HAP-1 (cell line): ENCODE results near the gene ALOX15B.
A peak's percentile ranks its signal among the peaks of the same experiment; 100 is the strongest.
"Not testable (repeated sequence)": the region's sequence is repeated elsewhere in the genome, so short reads cannot be mapped to it uniquely, and the experiment has no call there.

Experiments
- DNase-seq, 2 experiments: peaks; one replicate each; pipeline ENCODE4 v3.0.0-alpha.2; 2016 to 2020; ENCODE audit warnings: low spot score in 2 of 2
- H3K27me3 ChIP-seq: fragments of 250-450 bp; sonication (Bioruptor Pico); 2 replicates; pipeline ENCODE4 v1.5.1; 2020; ENCODE audit warnings: low read depth, mild to moderate bottlenecking, moderate library complexity
- H3K36me3 ChIP-seq: fragments of 250-450 bp; sonication (Bioruptor Pico); replicated peaks from 2 replicates; pipeline ENCODE4 v1.5.1; 2020; ENCODE audit warnings: mild to moderate bottlenecking
- H3K4me1 ChIP-seq: fragments of 250-450 bp; sonication (Bioruptor Pico); 2 replicates; pipeline ENCODE4 v1.5.1; 2020; ENCODE audit warnings: mild to moderate bottlenecking
- H3K4me3 ChIP-seq: fragments of 250-450 bp; sonication (Bioruptor Pico); 2 replicates; pipeline ENCODE4 v1.5.1; 2020; ENCODE audit warnings: mild to moderate bottlenecking, moderate library complexity
- H3K9me3 ChIP-seq: fragments of 250-450 bp; sonication (Bioruptor Pico); 2 replicates; pipeline ENCODE4 v1.5.1; 2020; ENCODE audit warnings: mild to moderate bottlenecking, moderate library complexity
- in situ Hi-C: fragments of 300-500 bp; cut with MboI; formaldehyde crosslinking; loops from 3 replicates; pipeline ENCODE4 v1.14.3; 2020; ENCODE audit warnings: low sequenced_read_pairs, inconsistent platforms, mixed read lengths

ALOX15B gene

GRCh38 chr17:8019166-8019565 is 19.7 kb upstream of the ALOX15B start:
- peak; percentile 42 to 66 for DNase-seq
- H3K9me3 ChIP-seq = no peaks in the 10 kb centered on the region
- in situ Hi-C loops = no loop called here
- H3K36me3 ChIP-seq = no peaks in the 10 kb centered on the region
- H3K27me3 ChIP-seq = no peaks in the 10 kb centered on the region
- peaks cover 9% of the 10 kb centered on the region for H3K4me1 ChIP-seq
- H3K4me3 ChIP-seq = no peak overlapping the region

GRCh38 chr17:8019665-8020650 is 18.9 kb upstream of the ALOX15B start:
- in situ Hi-C loops = no loop called here
- no peaks in the 10 kb centered on the region for H3K27me3 ChIP-seq
- no peaks in the 10 kb centered on the region for H3K36me3 ChIP-seq
- H3K4me3 ChIP-seq = no peak overlapping the region
- no peak for DNase-seq
- H3K4me1 ChIP-seq = peaks cover 9% of the 10 kb centered on the region
- H3K9me3 ChIP-seq = no peaks in the 10 kb centered on the region

- Histone ChIP-seq H3K27me3 (no peaks in the 10 kb centered on the region), H3K9me3 (no peaks in the 10 kb centered on the region), H3K36me3 (no peaks in the 10 kb centered on the region), H3K4me1 (peaks cover 6% of the 10 kb centered on the region), H3K4me3 (no peak overlapping the region)
- DNase-seq = no peak
- in situ Hi-C loops = no loop called here
Observed at GRCh38 chr17:8020776-8021564, 17.9 kb upstream of the ALOX15B start.

GRCh38 chr17:8021565-8022359 is 17.1 kb upstream of the ALOX15B start:
- in situ Hi-C loops = no loop called here
- Histone ChIP-seq H3K4me1 (peaks cover 3% of the 10 kb centered on the region), H3K4me3 (no peak overlapping the region), H3K9me3 (no peaks in the 10 kb centered on the region; the same call in 1 of the 2 replicates), H3K27me3 (no peaks in the 10 kb centered on the region), H3K36me3 (no peaks in the 10 kb centered on the region)
- no peak for DNase-seq

- Histone ChIP-seq H3K9me3 (no peaks in the 10 kb centered on the region; the same call in 1 of the 2 replicates), H3K36me3 (no peaks in the 10 kb centered on the region), H3K4me3 (no peak overlapping the region), H3K4me1 (no peaks in the 10 kb centered on the region), H3K27me3 (no peaks in the 10 kb centered on the region)
- no peak for DNase-seq
- in situ Hi-C loops = no loop called here
Observed at GRCh38 chr17:8022360-8023003, 16.4 kb upstream of the ALOX15B start.

- H3K4me3 ChIP-seq, H3K9me3 ChIP-seq, in situ Hi-C loops, H3K27me3 ChIP-seq, H3K36me3 ChIP-seq, H3K4me1 ChIP-seq: not testable (repeated sequence)
- DNase-seq = peak in 1 of 2 experiments; percentile 42
Observed at GRCh38 chr17:8024161-8024560, 14.7 kb upstream of the ALOX15B start.

- Histone ChIP-seq H3K36me3 (no peaks in the 10 kb centered on the region), H3K4me1 (no peaks in the 10 kb centered on the region), H3K4me3 (no peak overlapping the region), H3K9me3 (no peaks in the 10 kb centered on the region; the same call in 1 of the 2 replicates), H3K27me3 (no peaks in the 10 kb centered on the region; the same call in 1 of the 2 replicates)
- in situ Hi-C loops = no loop called here
- no peak for DNase-seq
Observed at GRCh38 chr17:8025176-8025911, 13.5 kb upstream of the ALOX15B start.

- H3K4me1 ChIP-seq = no peaks in the 10 kb centered on the region
- H3K9me3 ChIP-seq = no peaks in the 10 kb centered on the region; the same call in 1 of the 2 replicates
- in situ Hi-C loops = no loop called here
- no peak overlapping the region for H3K4me3 ChIP-seq
- no peaks in the 10 kb centered on the region; the same call in 1 of the 2 replicates for H3K27me3 ChIP-seq
- no peaks in the 10 kb centered on the region for H3K36me3 ChIP-seq
- DNase-seq = no peak
Observed at GRCh38 chr17:8029121-8029520, 9.7 kb upstream of the ALOX15B start.

GRCh38 chr17:8031261-8031661 is 7.6 kb upstream of the ALOX15B start:
- no peaks in the 10 kb centered on the region; the same call in 1 of the 2 replicates for H3K27me3 ChIP-seq
- H3K4me3 ChIP-seq = no peak overlapping the region
- no peak for DNase-seq
- in situ Hi-C loops = no loop called here
- H3K9me3 ChIP-seq = no peaks in the 10 kb centered on the region; the same call in 1 of the 2 replicates
- no peaks in the 10 kb centered on the region for H3K4me1 ChIP-seq
- no peaks in the 10 kb centered on the region for H3K36me3 ChIP-seq

GRCh38 chr17:8031950-8032349 is 6.9 kb upstream of the ALOX15B start:
- Histone ChIP-seq H3K4me3 (no peak overlapping the region), H3K4me1 (no peaks in the 10 kb centered on the region), H3K27me3 (no peaks in the 10 kb centered on the region; the same call in 1 of the 2 replicates), H3K9me3 (no peaks in the 10 kb centered on the region), H3K36me3 (no peaks in the 10 kb centered on the region)
- DNase-seq = no peak
- in situ Hi-C loops = no loop called here

GRCh38 chr17:8032442-8032841 is 6.4 kb upstream of the ALOX15B start:
- Histone ChIP-seq H3K36me3 (no peaks in the 10 kb centered on the region), H3K27me3 (no peaks in the 10 kb centered on the region; the same call in 1 of the 2 replicates), H3K4me3 (no peak overlapping the region), H3K4me1 (no peaks in the 10 kb centered on the region), H3K9me3 (no peaks in the 10 kb centered on the region)
- no peak for DNase-seq
- in situ Hi-C loops = no loop called here

GRCh38 chr17:8039611-8040168 is 831 bp downstream of the ALOX15B start:
- H3K27me3 ChIP-seq = no peaks in the 10 kb centered on the region
- H3K36me3 ChIP-seq = no peaks in the 10 kb centered on the region
- no peak for DNase-seq
- H3K4me3 ChIP-seq = no peak overlapping the region
- in situ Hi-C loops = loop anchor here (10.0 kb wide), 1 partner anchor 295 kb away; no protein-coding TSS in a partner anchor
- H3K9me3 ChIP-seq = no peaks in the 10 kb centered on the region
- H3K4me1 ChIP-seq = no peaks in the 10 kb centered on the region
